Rectal smooth muscle tissue (tissue), 1 donor: ENCODE measurements around the gene KANK3.
"Not testable (repeated sequence)": the region's sequence is repeated elsewhere in the genome, so short reads cannot be mapped to it uniquely, and the experiment has no call there.

ENCODE experiments used
- H3K27ac ChIP-seq: one replicate; pipeline ENCODE4 v1.7.0; 2013; ENCODE audit warnings: low read depth, low read length, inconsistent platforms
- H3K27me3 ChIP-seq: one replicate; pipeline ENCODE4 v1.7.0; 2013; ENCODE audit warnings: low read length; ENCODE audit not compliant: control insufficient read depth, insufficient read depth
- H3K36me3 ChIP-seq: one replicate; pipeline ENCODE4 v1.7.0; 2013; ENCODE audit warnings: low read length; ENCODE audit not compliant: control insufficient read depth, insufficient read depth
- H3K4me1 ChIP-seq: one replicate; pipeline ENCODE4 v1.7.0; 2013; ENCODE audit warnings: low read length; ENCODE audit not compliant: control insufficient read depth, insufficient read depth
- H3K4me3 ChIP-seq: one replicate; pipeline ENCODE4 v1.7.0; 2013; ENCODE audit warnings: low read length
- H3K9ac ChIP-seq: one replicate; pipeline ENCODE4 v1.7.0; 2013; ENCODE audit warnings: low read length

Gene KANK3

DNA sequence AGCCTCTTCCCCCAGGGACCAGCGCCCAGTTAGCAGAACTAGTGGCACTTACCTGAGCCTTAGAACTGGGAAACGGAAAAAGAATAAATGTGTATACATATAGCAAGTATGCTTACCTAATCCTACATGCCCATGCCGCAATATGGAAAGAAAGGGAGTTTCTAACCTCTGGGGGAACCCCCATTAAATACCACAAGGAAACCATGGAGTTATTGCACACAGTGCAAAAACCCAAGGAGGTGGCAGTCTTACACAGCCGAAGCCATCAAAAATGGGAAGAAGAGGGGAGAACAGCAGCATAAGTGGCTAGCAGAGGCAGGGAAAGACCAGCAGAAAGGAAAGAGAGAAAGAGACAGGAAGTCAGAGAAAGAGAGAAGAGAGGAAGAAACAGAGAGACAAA is 41.5 kb upstream of the KANK3 start:
- not testable (repeated sequence) for H3K4me3 ChIP-seq, H3K27me3 ChIP-seq, H3K27ac ChIP-seq, H3K4me1 ChIP-seq, H3K36me3 ChIP-seq, H3K9ac ChIP-seq

DNA sequence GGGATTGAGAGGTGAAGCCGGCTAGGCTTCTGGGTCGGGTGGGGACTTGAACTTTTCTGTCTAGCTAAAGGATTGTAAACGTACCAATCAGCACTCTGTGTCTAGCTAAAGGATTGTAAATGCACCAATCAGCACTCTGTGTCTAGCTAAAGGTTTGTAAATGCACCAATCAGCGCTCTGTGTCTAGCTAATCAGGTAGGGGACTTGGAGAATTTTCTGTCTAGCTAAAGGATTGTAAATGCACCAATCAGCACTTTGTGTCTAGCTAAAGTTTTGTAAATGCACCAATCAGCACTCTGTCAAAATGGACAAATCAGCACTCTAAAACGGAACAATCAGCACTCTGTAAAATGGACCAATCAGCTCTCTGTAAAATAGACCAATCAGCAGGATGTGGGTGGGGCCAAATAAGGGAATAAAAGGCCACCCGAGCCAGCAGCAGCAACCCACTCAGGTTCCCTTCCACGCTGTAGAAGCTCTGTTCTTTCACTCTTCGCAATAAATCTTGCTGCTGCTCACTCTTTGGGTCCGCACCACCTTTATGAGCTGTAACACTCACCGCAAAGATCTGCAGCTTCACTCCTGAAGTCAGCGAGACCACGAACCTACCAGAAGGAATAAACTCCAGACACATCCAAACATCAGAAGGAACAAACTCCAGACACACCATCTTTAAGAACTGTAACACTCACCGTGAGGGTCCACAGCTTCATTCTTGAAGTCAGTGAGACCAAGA is 36.3 kb upstream of the KANK3 start:
- not testable (repeated sequence) for H3K27ac ChIP-seq, H3K9ac ChIP-seq, H3K27me3 ChIP-seq, H3K4me1 ChIP-seq, H3K4me3 ChIP-seq, H3K36me3 ChIP-seq

DNA sequence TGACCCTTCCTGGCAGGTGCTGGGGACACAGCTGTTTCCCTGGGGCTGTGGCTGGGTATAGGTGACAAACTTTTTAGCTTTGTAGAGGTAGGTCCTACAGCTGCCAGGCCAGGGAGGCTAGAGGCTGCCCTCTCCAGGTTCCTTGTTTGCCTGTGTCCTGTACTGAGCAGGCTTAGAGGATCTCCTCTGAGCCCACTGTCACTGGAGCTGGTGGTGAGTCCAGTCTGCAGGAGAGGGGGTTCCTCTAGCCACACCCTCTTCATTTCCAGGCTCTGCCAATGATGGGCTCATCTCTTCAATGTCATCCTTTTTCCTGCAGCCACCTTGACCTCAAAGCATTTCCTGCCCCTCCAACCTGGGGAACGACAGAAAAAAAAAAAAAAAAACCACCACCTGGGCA is 34.5 kb upstream of the KANK3 start:
- no peaks in the 10 kb centered on the region for H3K27me3 ChIP-seq
- H3K27ac ChIP-seq = no peak overlapping the region
- H3K4me3 ChIP-seq = no peak overlapping the region
- no peaks in the 10 kb centered on the region for H3K4me1 ChIP-seq
- H3K9ac ChIP-seq = no peak overlapping the region
- peaks cover 9% of the 10 kb centered on the region for H3K36me3 ChIP-seq

DNA sequence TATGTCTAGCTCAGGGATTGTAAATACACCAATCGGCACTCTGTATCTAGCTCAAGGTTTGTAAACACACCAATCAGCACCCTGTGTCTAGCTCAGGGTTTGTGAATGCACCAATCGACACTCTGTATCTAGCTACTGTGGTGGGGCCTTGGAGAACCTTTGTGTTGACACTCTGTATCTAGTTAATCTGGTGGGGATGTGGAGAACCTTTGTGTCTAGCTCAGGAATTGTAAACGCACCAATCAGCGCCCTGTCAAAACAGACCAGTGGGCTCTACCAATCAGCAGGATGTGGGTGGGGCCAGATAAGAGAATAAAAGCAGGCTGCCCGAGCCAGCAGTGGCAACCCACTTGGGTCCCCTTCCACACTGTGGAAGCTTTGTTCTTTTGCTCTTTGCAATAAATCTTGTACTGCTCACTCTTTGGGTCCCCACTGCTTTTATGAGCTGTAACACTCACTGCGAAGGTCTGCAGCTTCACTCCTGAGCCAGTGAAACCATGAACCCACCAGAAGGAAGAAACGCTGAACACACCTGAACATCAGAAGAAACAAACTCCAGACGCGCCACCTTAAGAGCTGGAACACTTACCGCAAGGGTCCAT is 33.4 kb upstream of the KANK3 start:
- not testable (repeated sequence) for H3K4me1 ChIP-seq, H3K27ac ChIP-seq, H3K4me3 ChIP-seq, H3K9ac ChIP-seq, H3K27me3 ChIP-seq, H3K36me3 ChIP-seq

DNA sequence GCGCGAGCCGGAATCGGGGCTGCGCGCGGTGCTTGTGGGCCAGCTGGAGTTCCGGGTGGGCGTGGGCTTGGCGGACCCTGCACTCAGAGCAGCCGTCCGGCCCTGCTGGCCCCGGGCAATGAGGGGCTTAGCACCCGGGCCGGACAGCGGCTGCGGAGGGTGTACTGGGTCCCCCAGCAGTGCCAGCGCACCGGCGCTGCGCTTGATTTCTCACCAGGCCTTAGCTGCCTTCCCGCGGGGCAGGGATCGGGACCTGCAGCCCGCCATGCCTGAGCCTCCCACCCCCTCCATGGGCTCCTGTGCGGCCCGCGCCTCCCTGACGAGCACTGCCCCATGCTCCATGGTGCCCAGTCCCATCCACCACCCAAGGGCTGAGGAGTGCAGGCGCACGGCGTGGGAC is 32.7 kb upstream of the KANK3 start:
- H3K4me1 ChIP-seq, H3K36me3 ChIP-seq, H3K27me3 ChIP-seq, H3K27ac ChIP-seq, H3K9ac ChIP-seq, H3K4me3 ChIP-seq: not testable (repeated sequence)

DNA sequence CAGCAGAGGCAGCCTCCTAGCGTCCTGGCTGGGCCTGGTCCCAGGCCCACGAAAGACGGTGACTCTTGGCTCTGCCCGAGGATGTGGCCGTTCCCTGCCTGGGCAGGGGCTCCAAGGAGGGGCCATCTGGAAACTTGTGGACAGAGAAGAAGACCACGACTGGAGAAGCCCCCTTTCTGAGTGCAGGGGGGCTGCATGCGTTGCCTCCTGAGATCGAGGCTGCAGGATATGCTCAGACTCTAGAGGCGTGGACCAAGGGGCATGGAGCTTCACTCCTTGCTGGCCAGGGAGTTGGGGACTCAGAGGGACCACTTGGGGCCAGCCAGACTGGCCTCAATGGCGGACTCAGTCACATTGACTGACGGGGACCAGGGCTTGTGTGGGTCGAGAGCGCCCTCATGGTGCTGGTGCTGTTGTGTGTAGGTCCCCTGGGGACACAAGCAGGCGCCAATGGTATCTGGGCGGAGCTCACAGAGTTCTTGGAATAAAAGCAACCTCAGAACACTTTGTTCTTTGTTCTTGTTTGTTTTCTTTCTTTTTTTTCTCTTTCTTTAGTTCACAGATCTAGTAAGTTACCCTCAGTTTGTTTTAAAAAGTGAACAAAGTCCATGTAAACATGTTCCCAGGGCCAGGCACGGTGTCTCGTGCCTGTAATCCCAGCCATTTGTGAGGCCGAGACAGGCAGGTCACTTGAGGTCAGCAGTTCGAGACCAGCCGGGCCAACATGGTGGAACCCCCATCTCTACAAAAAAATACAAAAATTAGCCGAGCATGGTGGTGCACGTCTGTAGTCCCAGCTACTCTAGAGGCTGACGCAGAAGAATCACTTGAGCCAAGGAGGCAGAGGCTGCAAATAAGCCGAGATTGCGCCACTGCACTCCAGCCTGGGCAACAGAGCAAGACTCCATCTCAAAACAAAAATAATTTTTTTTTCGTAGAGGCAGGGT is 31.1 kb upstream of the KANK3 start:
- Histone ChIP-seq H3K9ac (no peak overlapping the region), H3K4me3 (no peak overlapping the region), H3K27me3 (no peaks in the 10 kb centered on the region), H3K36me3 (peaks cover 9% of the 10 kb centered on the region), H3K27ac (no peak overlapping the region), H3K4me1 (no peaks in the 10 kb centered on the region)

DNA sequence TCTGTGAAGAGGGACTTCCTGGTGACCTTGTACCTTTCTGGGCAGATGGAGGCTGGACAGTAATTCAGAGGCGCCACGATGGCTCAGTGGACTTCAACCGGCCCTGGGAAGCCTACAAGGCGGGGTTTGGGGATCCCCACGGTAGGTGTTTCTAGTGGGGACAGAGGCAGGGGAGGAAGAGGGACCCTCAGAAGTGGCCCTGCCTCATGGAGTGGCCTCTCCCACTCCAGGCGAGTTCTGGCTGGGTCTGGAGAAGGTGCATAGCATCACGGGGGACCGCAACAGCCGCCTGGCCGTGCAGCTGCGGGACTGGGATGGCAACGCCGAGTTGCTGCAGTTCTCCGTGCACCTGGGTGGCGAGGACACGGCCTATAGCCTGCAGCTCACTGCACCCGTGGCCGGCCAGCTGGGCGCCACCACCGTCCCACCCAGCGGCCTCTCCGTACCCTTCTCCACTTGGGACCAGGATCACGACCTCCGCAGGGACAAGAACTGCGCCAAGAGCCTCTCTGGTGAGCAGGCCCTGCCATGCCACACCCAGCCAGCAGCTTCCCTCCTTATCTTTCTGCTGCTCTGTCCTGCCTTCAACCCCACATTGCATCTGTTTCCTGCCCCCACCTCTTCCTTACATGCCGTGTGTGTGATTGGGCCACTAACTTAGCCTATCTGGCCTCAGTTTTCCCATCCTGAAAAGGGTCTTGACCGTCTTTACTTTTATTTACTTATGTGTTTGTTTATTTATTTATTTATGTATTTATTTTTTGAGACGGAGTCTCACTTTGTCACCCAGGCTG is 28.1 kb upstream of the KANK3 start:
- H3K36me3 ChIP-seq = peaks cover 7% of the 10 kb centered on the region
- no peaks in the 10 kb centered on the region for H3K27me3 ChIP-seq
- no peak overlapping the region for H3K27ac ChIP-seq
- no peak overlapping the region for H3K4me3 ChIP-seq
- peaks cover 19% of the 10 kb centered on the region for H3K4me1 ChIP-seq
- no peak overlapping the region for H3K9ac ChIP-seq

DNA sequence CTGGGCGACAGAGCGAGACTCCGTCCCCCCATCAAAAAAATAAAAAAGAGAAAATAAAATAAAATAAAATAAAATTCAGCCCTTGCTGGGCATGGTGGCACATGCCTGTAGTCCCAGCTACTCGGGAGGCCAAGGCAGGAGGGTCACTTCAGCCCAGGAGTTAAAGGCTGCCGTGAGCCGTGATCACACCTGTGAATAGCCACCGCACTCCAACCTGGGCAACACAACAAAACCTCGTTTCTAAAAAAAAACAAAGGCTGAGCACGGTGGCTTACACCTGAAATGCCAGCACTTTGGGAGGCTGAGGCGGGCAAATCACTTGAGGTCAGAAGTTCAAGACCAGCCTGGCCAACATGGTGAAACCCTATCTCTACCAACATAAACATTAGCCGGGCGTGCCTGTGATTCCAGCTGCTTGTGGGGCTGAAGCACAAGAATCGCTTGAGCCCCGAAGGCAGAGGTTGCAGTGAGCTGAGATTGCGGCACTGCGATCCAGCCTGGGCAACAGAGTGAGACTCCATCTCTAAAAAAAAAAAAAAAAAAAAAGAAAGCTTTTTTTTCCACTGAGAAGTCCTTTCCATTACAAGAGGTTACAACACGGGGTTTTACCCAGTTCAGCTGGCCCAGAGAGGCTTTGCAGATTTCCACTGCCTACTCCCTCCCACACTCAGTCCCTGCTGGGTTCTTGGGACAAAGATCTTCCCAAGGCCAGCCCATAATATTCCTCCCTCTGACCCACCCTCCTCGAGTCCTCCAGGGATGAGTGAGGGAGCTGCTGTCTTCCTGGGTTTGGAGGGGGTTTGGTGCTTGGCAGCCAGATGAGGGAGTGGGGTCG is 27.3 kb upstream of the KANK3 start:
- Histone ChIP-seq H3K36me3 (peaks cover 7% of the 10 kb centered on the region), H3K27me3 (no peaks in the 10 kb centered on the region), H3K27ac (no peak overlapping the region), H3K4me1 (peaks cover 20% of the 10 kb centered on the region), H3K9ac (no peak overlapping the region), H3K4me3 (no peak overlapping the region)

DNA sequence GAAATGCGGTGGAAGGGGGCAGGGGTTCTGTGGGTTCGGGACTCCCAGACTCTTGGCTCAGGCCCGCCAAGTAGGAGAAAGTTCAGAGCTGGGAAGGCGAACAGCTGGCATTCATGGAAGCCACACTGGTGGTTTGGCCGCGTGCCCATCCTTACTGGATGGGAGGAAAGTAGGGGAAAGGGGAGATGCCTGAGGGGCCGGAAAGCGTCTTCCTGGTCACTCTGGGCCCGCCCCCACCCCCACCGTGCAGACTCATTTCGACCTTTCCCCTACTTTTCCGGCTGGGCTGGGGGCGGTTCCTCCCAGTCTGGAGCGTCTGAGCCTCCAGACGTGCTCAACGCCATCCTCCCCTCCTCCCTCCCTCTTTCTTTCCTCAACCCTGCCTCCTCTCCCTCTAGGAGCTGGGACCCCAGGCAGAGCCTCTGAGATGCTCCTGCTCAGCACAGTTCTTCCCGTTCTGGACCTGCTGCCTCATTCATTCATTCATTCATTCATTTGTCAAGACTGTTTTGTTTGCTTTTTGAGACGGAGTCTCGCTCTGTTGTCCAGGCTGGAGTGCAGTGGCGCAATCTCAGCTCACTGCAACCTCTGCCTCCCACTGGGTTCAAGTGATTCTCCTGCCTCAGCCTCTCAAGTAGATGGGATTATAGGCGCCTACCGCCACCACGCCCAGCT is 24.4 kb upstream of the KANK3 start:
- H3K4me3 ChIP-seq = peak overlapping the region; percentile 51

DNA sequence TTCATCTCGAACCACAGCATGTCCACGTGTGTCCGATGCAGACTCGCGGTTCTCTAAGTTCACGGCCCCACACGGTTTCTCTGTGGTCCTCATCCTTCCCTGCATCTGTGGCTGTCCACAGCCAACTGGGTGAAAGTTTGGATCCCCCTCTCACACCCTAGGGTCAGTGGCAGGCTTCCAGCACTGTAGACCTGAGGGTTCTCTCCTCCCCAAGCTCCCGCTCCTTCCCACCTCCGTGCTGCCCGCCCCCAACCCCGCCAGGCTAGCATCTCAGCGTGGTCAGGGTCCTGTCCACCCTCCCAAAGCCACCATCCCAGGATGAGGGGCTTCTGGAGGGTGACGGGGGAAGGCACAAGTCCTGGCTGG is 23.9 kb upstream of the KANK3 start:
- Histone ChIP-seq H3K36me3 (no peaks in the 10 kb centered on the region), H3K4me1 (peaks cover 31% of the 10 kb centered on the region), H3K4me3 (peak overlapping the region; percentile 51), H3K9ac (no peak overlapping the region), H3K27me3 (no peaks in the 10 kb centered on the region), H3K27ac (peak overlapping the region; percentile 87)

More for the DNA sequence above, 24.4 kb upstream of the KANK3 start:
- Histone ChIP-seq H3K27me3 (no peaks in the 10 kb centered on the region), H3K4me1 (peaks cover 26% of the 10 kb centered on the region), H3K36me3 (no peaks in the 10 kb centered on the region), H3K9ac (no peak overlapping the region), H3K27ac (peak overlapping the region; percentile 87)

DNA sequence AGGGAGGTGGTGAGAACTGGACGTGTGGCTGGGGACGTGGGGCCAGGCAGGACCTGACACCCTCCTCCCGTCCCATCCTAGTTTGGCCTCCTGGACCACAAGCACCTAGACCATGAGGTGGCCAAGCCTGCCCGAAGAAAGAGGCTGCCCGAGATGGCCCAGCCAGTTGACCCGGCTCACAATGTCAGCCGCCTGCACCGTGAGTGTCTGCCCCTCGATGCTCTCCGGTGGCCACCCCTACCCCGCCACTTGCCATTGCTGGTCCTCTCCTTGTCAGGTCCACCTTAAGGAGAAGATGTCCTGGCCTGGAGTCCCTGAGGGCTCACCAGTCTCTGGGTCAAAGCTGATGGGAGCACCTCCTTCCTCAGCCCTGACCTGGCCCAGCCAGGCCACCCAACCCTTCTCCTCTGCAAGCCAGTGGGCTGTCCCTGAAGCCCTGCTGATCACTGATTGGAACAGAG is 23.1 kb upstream of the KANK3 start:
- peak overlapping the region; percentile 24 for H3K27ac ChIP-seq
- no peaks in the 10 kb centered on the region for H3K36me3 ChIP-seq
- H3K4me3 ChIP-seq = peak overlapping the region; percentile 32
- peaks cover 35% of the 10 kb centered on the region for H3K4me1 ChIP-seq
- H3K27me3 ChIP-seq = no peaks in the 10 kb centered on the region
- H3K9ac ChIP-seq = no peak overlapping the region
